Femur (tissue), 1 donor: ENCODE data around the gene SPAG16.
"Not testable (repeated sequence)": the region's sequence is repeated elsewhere in the genome, so short reads cannot be mapped to it uniquely, and the experiment has no call there.

Experiments used
- DNase-seq: peaks from one replicate; pipeline ENCODE4 v3.0.0-alpha.2; 2017

The SPAG16 gene

GRCh38 chr2:213848631-213849030 lies 564.4 kb downstream of the SPAG16 start:
- DNase-seq, result no peak

GRCh38 chr2:213861638-213862037 lies 577.4 kb downstream of the SPAG16 start:
- DNase-seq, result no peak

GRCh38 chr2:213862407-213863076 lies 578.3 kb downstream of the SPAG16 start:
- DNase-seq, result no peak

- DNase-seq, result no peak
Observed at GRCh38 chr2:213863541-213863940, 579.3 kb downstream of the SPAG16 start.

- DNase-seq, result no peak
Observed at GRCh38 chr2:213868526-213868925, 584.3 kb downstream of the SPAG16 start.

GRCh38 chr2:213885485-213885884 lies 601.2 kb downstream of the SPAG16 start:
- no peak for DNase-seq

GRCh38 chr2:213914510-213914909 lies 630.2 kb downstream of the SPAG16 start:
- DNase-seq, result no peak

GRCh38 chr2:213920014-213920413 lies 635.8 kb downstream of the SPAG16 start:
- no peak for DNase-seq

GRCh38 chr2:213923543-213923942 lies 639.3 kb downstream of the SPAG16 start:
- DNase-seq, result no peak

- no peak for DNase-seq
Observed at GRCh38 chr2:213934560-213934959, 650.3 kb downstream of the SPAG16 start.

- no peak for DNase-seq
Observed at GRCh38 chr2:213958086-213958485, 673.8 kb downstream of the SPAG16 start.

GRCh38 chr2:213959589-213959988 lies 675.3 kb downstream of the SPAG16 start:
- DNase-seq, result no peak

GRCh38 chr2:213971536-213971935 lies 687.3 kb downstream of the SPAG16 start:
- DNase-seq, result no peak

- no peak for DNase-seq
Observed at GRCh38 chr2:213980883-213981282, 696.6 kb downstream of the SPAG16 start.

GRCh38 chr2:213989207-213989606 lies 704.9 kb downstream of the SPAG16 start:
- no peak for DNase-seq

GRCh38 chr2:213991453-213992108 lies 707.3 kb downstream of the SPAG16 start:
- DNase-seq, result no peak

GRCh38 chr2:213995400-213996105 lies 711.3 kb downstream of the SPAG16 start:
- DNase-seq, result no peak

- DNase-seq, result not testable (repeated sequence)
Observed at GRCh38 chr2:213998976-213999375, 714.7 kb downstream of the SPAG16 start.

GRCh38 chr2:214004463-214004862 lies 720.2 kb downstream of the SPAG16 start:
- no peak for DNase-seq

- DNase-seq, result no peak
Observed at GRCh38 chr2:214005337-214005736, 721.1 kb downstream of the SPAG16 start.

- no peak for DNase-seq
Observed at GRCh38 chr2:214006601-214007000, 722.3 kb downstream of the SPAG16 start.

GRCh38 chr2:214011676-214012075 lies 727.4 kb downstream of the SPAG16 start:
- DNase-seq, result no peak

GRCh38 chr2:214014551-214015220 lies 730.4 kb downstream of the SPAG16 start:
- DNase-seq, result no peak
